ENCODE data around the gene VWA8.
"Not testable (repeated sequence)": the region's sequence is repeated elsewhere in the genome, so short reads cannot be mapped to it uniquely, and the experiment has no call there.

VWA8 gene

GRCh38 chr13:41641429-41641828 is 319.5 kb downstream of the VWA8 start:
- no peak for DNase-seq

DNA sequence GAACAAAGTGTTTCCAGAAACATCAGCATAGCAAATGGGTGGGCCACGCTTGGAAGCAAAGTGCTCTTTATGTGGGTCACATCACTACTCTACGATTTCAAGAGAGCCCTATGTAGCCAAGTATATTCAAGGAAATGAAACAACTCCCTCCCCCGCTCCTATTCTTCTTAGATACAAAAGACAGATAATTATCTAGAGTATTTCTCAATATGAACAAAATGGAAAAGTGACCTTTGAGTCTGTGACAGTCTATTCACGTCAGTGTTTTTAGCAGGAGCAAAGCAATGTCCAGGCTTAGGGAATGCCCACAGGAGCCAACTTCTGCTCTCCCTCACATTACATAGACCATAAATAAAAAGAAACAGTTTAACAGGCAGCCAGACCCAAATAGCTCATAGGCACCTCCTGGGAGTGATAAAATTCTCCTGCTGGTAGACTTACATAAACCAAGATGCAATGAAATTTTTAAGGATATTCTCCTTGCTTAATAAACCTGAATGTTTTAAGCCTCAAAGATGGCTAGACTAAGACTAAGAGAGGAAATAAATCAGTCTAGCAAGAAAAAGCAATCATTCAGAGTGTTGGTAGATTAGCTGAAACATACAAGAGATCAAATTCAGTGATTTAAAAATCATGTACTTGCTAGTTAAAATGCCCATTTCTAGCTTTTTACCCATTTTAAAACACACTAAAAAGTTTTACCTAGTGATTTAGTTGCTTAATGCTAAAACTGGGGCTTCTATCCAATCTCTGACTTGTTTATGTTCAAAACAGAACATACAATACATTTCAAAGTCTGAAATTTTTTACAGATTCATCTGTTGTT is 320.7 kb downstream of the VWA8 start:
- DNase-seq = peak; percentile 7

DNA sequence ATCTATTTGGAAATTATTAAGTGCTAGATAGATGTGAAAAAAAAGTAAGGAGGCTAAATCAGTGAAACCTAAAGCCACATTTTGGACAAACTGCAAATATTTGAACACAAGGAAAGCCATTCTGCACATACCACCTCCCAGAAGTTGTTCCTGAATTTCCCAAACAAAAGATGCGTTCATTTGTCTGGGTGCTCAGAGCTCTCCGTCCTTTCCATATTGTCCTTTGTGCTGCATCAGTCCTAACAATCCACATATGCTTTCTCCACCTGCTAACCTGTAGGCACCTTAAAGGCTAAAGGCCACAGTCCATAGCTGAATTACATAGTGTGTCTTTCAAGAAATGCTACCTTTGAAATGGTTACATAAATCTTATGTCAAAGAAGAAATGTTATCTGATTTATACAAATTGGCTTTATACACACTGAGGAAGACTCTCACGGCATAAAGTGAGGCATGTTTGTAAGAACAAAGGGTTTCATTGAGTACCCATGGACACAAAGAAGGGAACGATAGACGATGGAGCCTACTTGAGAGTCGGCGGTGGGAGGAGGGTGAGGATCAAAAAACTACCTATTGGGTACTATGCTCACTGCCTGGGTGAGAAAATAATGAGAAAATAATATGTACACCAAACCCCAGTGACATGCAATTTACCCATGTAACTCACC is 321.5 kb downstream of the VWA8 start:
- DNase-seq = no peak

GRCh38 chr13:41637586-41637985 is 323.3 kb downstream of the VWA8 start:
- no peak for DNase-seq

GRCh38 chr13:41637032-41637431 is 323.9 kb downstream of the VWA8 start:
- not testable (repeated sequence) for DNase-seq

- not testable (repeated sequence) for DNase-seq
Observed at GRCh38 chr13:41636590-41636989, 324.3 kb downstream of the VWA8 start.

DNA sequence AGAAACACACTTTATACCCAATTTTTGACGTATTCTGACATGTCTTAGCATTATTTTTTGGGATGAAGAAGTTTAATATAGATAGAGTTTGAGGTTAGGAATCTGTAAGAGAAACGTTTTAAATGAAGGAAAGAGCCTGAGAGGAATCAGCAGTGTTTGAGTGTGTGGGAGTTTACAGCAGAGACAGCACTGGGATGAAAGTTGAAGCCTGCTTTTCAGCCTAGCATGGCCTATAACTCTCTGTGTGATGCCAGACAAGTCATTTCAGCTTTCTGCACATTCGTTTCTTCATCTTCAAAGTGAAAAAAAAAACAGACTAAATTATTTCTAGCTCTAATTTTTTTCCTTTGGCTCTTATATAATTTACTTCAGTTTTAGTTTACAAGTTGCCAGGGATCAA is 326.5 kb downstream of the VWA8 start:
- no peak for DNase-seq

- no peak for DNase-seq
Observed at GRCh38 chr13:41633776-41634175, 327.1 kb downstream of the VWA8 start.

DNA sequence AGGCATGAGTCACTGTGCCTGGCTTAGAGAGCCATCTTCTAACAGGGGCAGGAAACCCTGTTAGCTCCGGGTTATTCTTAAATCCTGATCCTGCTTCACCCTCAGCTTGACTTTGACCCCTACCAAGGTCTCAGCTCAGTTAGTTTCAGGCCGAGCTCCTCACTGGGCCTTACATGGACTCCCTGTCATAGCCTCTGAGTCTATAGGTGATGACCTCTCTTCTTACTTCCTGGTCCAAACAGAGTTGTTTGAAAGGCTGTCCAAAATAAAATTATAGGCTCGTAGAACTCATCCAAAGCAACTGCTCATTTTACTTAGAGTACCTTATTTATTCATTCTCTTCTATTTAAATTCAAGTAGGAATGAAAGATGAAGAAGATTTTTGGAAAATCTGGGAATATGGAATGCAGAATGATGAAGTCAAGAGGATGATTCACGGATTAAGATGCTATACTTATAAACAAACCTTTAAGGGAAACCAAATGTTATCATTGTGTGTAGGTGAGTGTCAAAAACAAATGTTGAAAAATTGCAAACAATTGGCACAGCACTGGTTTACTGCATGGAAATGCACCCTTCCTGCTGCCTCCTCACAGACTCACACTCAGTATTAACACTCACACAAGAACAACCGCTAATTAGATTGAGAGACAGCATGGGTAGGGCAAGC is 329.5 kb downstream of the VWA8 start:
- no peak for DNase-seq

DNA sequence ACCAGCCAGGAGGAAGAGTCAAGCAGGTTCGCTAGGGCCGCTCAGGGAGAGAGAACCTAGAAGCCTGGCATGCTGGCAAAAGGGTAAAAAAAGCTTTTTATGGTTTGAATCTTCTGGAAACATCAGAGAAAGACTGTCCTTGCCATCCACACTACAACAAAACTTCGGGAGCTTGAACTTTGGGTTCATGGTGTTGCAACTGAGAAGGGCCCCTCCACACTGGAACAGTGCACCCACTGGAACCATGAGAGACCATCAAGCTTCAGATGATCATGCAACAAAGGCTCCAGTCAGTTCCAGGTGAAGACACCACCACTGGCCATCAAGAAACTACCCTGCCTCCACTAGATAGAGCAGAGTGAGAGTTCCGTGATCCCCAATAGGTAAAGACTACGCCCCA is 333.5 kb downstream of the VWA8 start:
- DNase-seq = no peak

DNA sequence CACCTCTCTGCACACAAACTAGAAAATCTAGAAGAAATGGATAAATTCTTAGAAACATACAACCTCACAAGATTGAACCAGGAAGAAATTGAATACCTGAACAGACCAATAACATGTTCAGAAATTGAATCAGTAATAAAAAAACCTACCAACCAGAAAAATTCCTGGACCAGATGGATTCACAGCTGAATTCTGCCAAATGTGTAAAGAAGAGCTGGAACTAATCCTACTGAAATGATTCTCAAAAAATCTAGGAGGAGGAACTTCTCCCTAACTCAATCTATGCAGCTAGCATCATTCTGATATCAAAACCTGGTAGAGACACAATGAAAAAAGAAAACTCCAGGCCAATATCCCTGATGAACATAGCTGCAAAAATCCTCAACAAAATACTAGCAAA is 336.9 kb downstream of the VWA8 start:
- no peak for DNase-seq

- DNase-seq = no peak
Observed at GRCh38 chr13:41622432-41623429, 338.2 kb downstream of the VWA8 start.

DNA sequence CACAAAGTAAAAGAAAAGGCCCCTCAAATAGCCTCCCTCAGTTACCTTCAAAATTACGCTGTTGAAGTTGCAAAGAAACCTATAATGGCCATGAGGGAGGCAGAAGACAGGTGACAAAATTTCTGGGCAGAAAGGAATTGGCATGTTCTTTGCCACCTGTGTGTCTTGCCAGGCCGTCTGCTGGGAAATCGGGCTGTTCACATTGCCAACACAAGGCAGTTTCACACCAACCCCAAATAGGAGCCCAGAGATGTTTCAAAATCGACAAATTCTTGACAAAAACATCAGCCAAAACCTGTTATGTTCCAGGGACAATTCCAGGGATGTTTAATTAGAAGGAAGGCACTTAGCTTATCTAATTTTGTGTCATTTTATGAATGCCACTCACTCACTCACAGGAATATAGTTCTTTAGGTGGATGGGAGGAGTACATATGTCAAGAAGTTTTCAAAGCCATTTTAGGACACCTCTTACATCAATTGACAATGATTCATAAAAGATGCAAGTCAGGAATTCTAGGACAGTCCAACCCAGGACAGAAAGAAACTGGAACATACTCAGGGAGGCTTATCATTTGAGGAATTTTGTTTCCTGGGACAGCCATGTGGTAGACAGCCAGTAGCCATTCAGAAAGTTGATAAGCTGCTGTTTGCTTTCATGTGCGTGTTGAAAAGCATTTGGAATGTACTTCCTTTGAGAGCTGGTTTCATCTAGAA is 339.0 kb downstream of the VWA8 start:
- DNase-seq = no peak

GRCh38 chr13:41617633-41618032 is 343.3 kb downstream of the VWA8 start:
- DNase-seq = not testable (repeated sequence)

DNA sequence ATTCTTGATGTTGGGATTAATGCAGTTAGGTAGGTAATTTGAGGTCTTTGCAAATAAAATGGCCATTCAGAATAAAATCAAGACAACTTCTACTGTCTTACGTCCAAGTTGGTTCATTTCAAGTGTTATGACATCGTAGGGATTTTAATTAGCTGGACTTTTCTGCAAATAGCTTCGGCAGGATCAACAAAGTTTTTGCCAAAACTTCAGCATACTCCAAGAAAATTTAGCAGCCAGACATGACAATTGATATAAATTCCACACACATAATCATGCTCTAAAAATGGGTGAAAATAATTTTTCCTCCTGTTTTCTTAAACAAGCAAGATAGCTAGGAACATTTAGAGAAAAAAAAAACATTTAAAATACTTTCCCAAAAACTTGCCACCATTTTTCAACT is 344.8 kb downstream of the VWA8 start:
- no peak for DNase-seq

DNA sequence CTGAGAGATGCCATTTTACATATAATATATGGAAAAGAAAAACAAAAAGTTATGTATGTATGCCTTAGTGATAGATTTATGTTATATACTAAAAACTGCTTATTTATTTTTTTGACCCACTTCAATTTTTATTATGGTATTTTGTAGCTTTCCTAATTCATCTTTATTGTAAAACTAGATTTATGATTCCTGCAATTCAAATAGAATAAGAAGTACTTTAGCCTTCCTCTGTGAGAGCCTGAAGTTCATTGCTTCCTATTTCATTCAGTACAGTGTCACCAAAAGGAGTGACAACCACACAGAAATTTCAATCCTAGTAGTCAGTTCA is 345.4 kb downstream of the VWA8 start:
- no peak for DNase-seq

- DNase-seq = no peak
Observed at GRCh38 chr13:41614671-41615527, 346.0 kb downstream of the VWA8 start.

GRCh38 chr13:41613984-41614661 is 346.8 kb downstream of the VWA8 start:
- DNase-seq = no peak

DNA sequence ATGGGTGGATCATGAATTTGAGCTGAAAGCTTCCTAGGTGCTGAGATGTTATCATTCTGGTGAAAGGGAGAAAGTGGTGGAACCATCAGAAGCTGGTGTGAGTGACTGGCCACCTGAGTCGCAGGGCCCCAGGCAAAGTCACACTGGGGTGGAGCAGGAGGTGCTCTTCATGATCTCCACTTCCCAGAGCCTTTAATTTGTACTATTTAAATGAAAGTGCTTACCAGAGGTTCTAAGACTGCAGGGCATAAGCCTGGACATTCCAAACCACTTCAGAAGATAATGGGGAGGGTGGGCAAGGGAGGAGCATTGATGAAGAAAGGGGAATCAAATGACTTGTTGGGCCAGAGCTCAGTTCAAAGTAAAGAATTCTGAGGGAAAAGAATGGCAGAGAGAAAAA is 347.4 kb downstream of the VWA8 start:
- DNase-seq = no peak

DNA sequence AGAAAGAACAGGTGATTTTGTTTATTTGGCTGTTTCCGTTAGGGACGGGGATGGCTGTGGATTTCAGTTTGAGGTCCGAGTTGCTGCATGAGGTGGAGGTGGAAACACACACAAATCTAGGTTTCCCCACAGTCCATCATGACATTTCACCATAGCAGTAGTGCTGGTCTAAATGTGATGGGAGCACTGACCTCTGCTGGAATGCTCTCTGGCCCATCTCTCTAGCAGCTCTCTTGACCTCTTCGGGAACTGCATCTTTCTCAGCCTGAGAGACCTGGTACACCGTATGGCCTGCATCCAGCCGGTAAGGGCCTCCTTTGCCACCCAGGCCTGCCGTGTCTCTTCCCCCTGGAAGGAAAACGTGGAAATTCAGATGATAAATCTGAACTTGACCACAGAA is 349.5 kb downstream of the VWA8 start:
- no peak for DNase-seq

- no peak for DNase-seq
Observed at GRCh38 chr13:41610404-41610803, 350.5 kb downstream of the VWA8 start.
